Gastroesophageal sphincter (tissue), 4 donors: ENCODE measurements around the gene RFTN1. TPM values are rescaled to one million over a fixed set of nuclear protein-coding genes. Genes with fewer than 3 reads are reported as not detected.
A peak's percentile ranks its signal among the peaks of the same experiment; 100 is the strongest.

Source experiments
- ATAC-seq: fragments of 150-250 bp; one replicate; pipeline ENCODE4 v1.9.1; 2016; ENCODE audit warnings: mild to moderate bottlenecking, moderate library complexity
- H3K27ac ChIP-seq, 4 donors: fragments of 200-600 bp; sonication (generic) in 3 of 4; 1 replicate in 3 of 4; 2 replicates in 1 of 4; pipeline ENCODE4 v1.5.1; 2016 to 2019
- H3K27me3 ChIP-seq: fragments of 200-600 bp; sonication (generic); one replicate; pipeline ENCODE4 v1.5.1; 2019
- H3K36me3 ChIP-seq, 2 donors: fragments of 200-600 bp; sonication (generic); one replicate each; pipeline ENCODE4 v1.5.1; 2019; ENCODE audit warnings: control low read depth in 1 of 2
- H3K4me1 ChIP-seq, 3 donors: fragments of 200-600 bp; sonication (generic); 1 replicate in 2 of 3; 2 replicates in 1 of 3; pipeline ENCODE4 v1.5.1; 2016 to 2019; ENCODE audit warnings: control low read depth in 2 of 3
- H3K4me3 ChIP-seq, 2 donors: fragments of 200-600 bp; sonication (generic); one replicate each; pipeline ENCODE4 v1.5.1; 2019; ENCODE audit warnings: mild to moderate bottlenecking in 1 of 2, moderate library complexity in 1 of 2
- H3K9me3 ChIP-seq, 3 donors: fragments of 200-600 bp; sonication (generic); one replicate each; pipeline ENCODE4 v1.5.1; 2017 to 2019; ENCODE audit warnings: control low read depth in 2 of 3
- EP300 ChIP-seq: sonication (generic); formaldehyde crosslinking; IDR thresholded peaks from one replicate; pipeline ENCODE4 v1.6.1; 2017; ENCODE audit warnings: antibody characterized with exemption, mild to moderate bottlenecking
- POLR2A ChIP-seq, 2 donors: fragments of 450-650 bp; IDR thresholded peaks; one replicate each; pipeline ENCODE4 v1.6.1; 2017; ENCODE audit warnings: antibody characterized with exemption in 2 of 2, mild to moderate bottlenecking in 2 of 2, moderate library complexity in 1 of 2
- POLR2AphosphoS5 ChIP-seq: sonication (generic); formaldehyde crosslinking; IDR thresholded peaks from one replicate; pipeline ENCODE4 v1.6.1; 2017; ENCODE audit warnings: antibody characterized with exemption
- WGBS, 2 donors: methylation state at CpG; one replicate each; pipeline ENCODE4 v1.1.5; 2018; ENCODE audit warnings: low coverage in 1 of 2; 5-methylcytosine and 5-hydroxymethylcytosine counted together
- total RNA-seq, 4 donors: library from RNA; depleted of rRNA; stranded (reverse); fragments of >200 nt; gene quantifications; one replicate each; pipeline ENCODE4 v1.1.0, GENCODE V29; 2016
- TF ChIP-seq, protein P1 (sequence below), 4 experiments: fragments of 200-600 bp in 2 of 4; fragments of 450-650 bp in 2 of 4; sonication (generic) in 1 of 4; IDR thresholded peaks; one replicate each; pipeline ENCODE4 v1.5.1; 2017 to 2019; ENCODE audit warnings: antibody characterized with exemption in 4 of 4, mild to moderate bottlenecking in 2 of 4, moderate library complexity in 2 of 4

The RFTN1 gene
- total RNA-seq, 4 donors from 2014 or later, result 30.6 to 110 (median 68.2) TPM

DNA sequence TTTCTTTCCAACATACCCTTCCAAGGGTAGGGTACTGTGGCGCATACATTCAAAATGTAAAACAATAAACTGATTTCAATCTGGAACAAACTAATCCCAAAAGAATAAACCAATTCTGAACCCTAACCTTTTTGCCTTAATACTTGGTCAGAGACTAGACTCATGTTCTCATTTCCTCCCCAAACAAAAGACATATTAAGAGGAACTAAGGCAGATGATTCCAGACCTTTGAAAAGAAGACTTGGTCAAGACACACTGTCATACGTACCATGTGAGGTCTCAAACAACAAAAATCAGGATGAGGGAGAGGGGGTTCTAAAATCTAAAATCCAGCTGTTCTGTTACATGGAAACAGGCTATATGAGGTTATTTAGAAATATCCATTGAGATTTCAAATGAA, 102.1 kb downstream of the RFTN1 start:
- no peaks in the 10 kb centered on the region for H3K9me3 ChIP-seq
- 69 to 84% methylated on average over 2 of the region's 2 CpGs for WGBS, 2 donors
- H3K27me3 ChIP-seq, result no peaks in the 10 kb centered on the region
- no peak overlapping the region for H3K27ac ChIP-seq
- ATAC-seq, result no peak
- TF ChIP-seq POLR2A (IDR thresholded peaks at IDR 0.05) (no peak), POLR2AphosphoS5 (no peak), EP300 (no peak)
- TF ChIP-seq, protein P1, sequence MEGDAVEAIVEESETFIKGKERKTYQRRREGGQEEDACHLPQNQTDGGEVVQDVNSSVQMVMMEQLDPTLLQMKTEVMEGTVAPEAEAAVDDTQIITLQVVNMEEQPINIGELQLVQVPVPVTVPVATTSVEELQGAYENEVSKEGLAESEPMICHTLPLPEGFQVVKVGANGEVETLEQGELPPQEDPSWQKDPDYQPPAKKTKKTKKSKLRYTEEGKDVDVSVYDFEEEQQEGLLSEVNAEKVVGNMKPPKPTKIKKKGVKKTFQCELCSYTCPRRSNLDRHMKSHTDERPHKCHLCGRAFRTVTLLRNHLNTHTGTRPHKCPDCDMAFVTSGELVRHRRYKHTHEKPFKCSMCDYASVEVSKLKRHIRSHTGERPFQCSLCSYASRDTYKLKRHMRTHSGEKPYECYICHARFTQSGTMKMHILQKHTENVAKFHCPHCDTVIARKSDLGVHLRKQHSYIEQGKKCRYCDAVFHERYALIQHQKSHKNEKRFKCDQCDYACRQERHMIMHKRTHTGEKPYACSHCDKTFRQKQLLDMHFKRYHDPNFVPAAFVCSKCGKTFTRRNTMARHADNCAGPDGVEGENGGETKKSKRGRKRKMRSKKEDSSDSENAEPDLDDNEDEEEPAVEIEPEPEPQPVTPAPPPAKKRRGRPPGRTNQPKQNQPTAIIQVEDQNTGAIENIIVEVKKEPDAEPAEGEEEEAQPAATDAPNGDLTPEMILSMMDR (IDR thresholded peaks at IDR 0.05), result no peak
- H3K4me3 ChIP-seq, result no peak overlapping the region
- H3K4me1 ChIP-seq, result peaks cover 0 to 34% (median 9%) of the 10 kb centered on the region in 3 donors
- H3K36me3 ChIP-seq, result peaks cover 0 to 14% of the 10 kb centered on the region in 2 donors

DNA sequence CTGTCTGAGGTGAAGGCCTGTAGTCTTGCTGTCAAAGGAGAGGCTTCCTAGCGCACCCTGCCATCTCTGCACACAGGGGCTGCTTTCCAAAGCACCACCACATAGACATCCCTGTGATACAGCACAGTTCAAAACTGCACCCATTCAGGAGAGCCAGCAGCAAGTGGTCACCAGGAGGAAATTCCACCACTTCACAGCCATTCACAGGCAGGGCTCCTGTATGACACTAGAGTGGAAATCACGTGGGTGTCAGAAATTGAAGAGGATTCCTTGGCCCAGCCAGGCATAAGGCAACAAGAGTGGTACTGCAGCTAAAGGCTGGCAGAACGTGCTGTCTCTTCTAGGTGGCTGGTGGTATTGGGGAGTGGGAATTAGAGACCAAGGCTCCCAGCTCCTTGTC, 102.8 kb downstream of the RFTN1 start:
- no peaks in the 10 kb centered on the region for H3K9me3 ChIP-seq
- peaks cover 0 to 14% of the 10 kb centered on the region in 2 donors for H3K36me3 ChIP-seq
- ATAC-seq, result peak; percentile 52
- no peaks in the 10 kb centered on the region for H3K27me3 ChIP-seq
- H3K4me3 ChIP-seq, result no peak overlapping the region
- TF ChIP-seq, protein P1 (IDR thresholded peaks at IDR 0.05), result peak in 2 of 4 experiments; percentile 13 to 31
- TF ChIP-seq POLR2A (IDR thresholded peaks at IDR 0.05) (no peak), POLR2AphosphoS5 (no peak)
- H3K4me1 ChIP-seq, result peaks cover 0 to 26% (median 9%) of the 10 kb centered on the region in 3 donors
- H3K27ac ChIP-seq, result peak overlapping the region in 2 of 4 donors; percentile 15 to 48
- WGBS, 2 donors, result 38 to 75% methylated on average over 2 to 3 of the region's 3 CpGs

DNA sequence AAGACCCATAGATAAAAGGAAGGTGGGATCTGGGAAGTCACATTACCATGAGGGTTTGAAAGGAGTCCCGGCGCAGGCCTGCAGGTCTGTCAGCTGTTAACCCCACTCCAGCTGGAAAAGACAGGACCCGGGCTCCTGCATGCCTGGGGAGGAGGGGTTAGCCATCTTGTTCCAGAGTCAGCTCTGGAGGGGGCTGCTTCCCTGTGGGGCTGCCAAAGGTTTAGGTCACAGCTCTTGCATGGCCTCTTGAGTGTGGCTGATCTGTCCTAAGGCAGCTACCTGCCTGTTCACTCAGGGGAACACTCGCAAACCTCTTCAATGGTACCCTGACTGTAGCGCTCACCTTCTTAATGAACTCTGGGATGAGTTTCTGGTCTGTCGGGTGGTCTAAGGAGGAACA, 104.5 kb downstream of the RFTN1 start:
- H3K27me3 ChIP-seq, result no peaks in the 10 kb centered on the region
- peaks cover 0 to 23% (median 9%) of the 10 kb centered on the region in 3 donors for H3K4me1 ChIP-seq
- H3K9me3 ChIP-seq, result no peaks in the 10 kb centered on the region
- no peak for TF ChIP-seq EP300
- TF ChIP-seq, protein P1 (IDR thresholded peaks at IDR 0.05), result no peak
- TF ChIP-seq POLR2A (IDR thresholded peaks at IDR 0.05), result no peak
- TF ChIP-seq POLR2AphosphoS5, result no peak
- no peak for ATAC-seq
- H3K4me3 ChIP-seq, result no peak overlapping the region
- WGBS, 2 donors, result 40 to 88% methylated on average over 1 to 3 of the region's 6 CpGs
- H3K36me3 ChIP-seq, result peaks cover 0 to 14% of the 10 kb centered on the region in 2 donors
- H3K27ac ChIP-seq, result peak overlapping the region in 1 of 4 donors; percentile 40

DNA sequence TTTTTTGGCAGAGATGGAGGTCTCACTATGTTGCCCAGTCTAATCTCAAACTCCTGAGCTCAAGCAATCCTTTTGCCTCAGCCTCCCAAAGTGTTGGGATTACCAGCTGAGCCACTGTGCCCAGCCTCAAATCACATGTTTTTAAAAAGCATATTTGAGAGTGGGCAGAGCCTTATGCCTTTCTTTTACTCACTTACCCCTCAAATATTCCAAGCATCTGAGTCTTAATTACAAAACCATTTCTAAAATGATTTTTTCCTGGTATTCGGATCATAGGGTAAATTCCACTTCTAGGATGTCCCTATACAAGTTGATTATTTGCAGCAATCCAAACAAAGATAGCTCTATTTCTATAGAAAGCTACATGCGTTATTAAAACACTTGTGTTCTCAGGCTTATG, 106.1 kb downstream of the RFTN1 start:
- H3K4me3 ChIP-seq, result no peak overlapping the region
- WGBS, 2 donors, result 79 to 82% methylated on average over 2 of the region's 2 CpGs
- TF ChIP-seq, protein P1 (IDR thresholded peaks at IDR 0.05), result no peak
- TF ChIP-seq POLR2A (IDR thresholded peaks at IDR 0.05) (no peak), POLR2AphosphoS5 (no peak), EP300 (no peak)
- H3K4me1 ChIP-seq, result peaks cover 0 to 27% (median 13%) of the 10 kb centered on the region in 3 donors
- H3K36me3 ChIP-seq, result peaks cover 0 to 14% of the 10 kb centered on the region in 2 donors
- H3K27ac ChIP-seq, result peak overlapping the region in 1 of 4 donors; percentile 42
- no peak for ATAC-seq
- no peaks in the 10 kb centered on the region for H3K9me3 ChIP-seq
- H3K27me3 ChIP-seq, result no peaks in the 10 kb centered on the region

DNA sequence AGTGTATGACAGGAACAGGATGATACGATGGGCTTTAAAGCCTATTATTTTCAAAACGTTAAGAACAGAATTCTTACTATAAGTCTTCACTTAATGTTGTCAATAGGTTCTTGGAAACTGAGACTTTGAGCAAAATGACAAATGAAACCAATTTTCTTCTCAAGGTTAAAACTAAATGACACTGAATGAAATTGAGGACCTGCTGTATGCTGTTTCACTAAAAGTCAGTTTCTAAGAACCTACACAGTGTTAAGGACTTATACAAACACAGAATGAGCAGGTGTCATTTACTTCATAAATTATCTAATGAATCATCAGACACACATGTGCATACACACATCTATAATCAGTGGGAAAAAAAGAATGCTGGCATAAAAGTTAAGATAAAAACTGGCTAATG, 106.9 kb downstream of the RFTN1 start:
- H3K27ac ChIP-seq, result peak overlapping the region in 1 of 4 donors; percentile 42
- peaks cover 0 to 30% (median 13%) of the 10 kb centered on the region in 3 donors for H3K4me1 ChIP-seq
- H3K4me3 ChIP-seq, result no peak overlapping the region
- no peak for TF ChIP-seq POLR2AphosphoS5
- TF ChIP-seq, protein P1 (IDR thresholded peaks at IDR 0.05), result no peak
- TF ChIP-seq POLR2A (IDR thresholded peaks at IDR 0.05), result no peak
- no peak for TF ChIP-seq EP300
- H3K9me3 ChIP-seq, result no peaks in the 10 kb centered on the region
- no peaks in the 10 kb centered on the region for H3K27me3 ChIP-seq
- WGBS, 2 donors, result 64 to 71% methylated on average over 2 of the region's 2 CpGs
- ATAC-seq, result no peak
- peaks cover 0 to 14% of the 10 kb centered on the region in 2 donors for H3K36me3 ChIP-seq
